HG02623 (cell line): ENCODE measurements around the gene TMEM88.
"Not testable (repeated sequence)": the region's sequence is repeated elsewhere in the genome, so short reads cannot be mapped to it uniquely, and the experiment has no call there.

ENCODE experiments used
- ATAC-seq: cut with Tn5 transposase; IDR thresholded peaks from one replicate; pipeline ENCODE4 v1.9.1; 2021; ENCODE audit warnings: moderate library complexity; ENCODE audit not compliant: unreplicated experiment

TMEM88 gene

GRCh38 chr17:7854851-7855659, at the start of gene TMEM88:
Gene TMEM88 (plus strand): TSS chr17:7855066. CDS start chr17:7855075, 9 bp downstream.
- no peak for ATAC-seq

GRCh38 chr17:7806587-7806986, 48.3 kb upstream of the TMEM88 start:
- ATAC-seq: no peak

GRCh38 chr17:7807206-7807605, 47.7 kb upstream of the TMEM88 start:
- ATAC-seq: no peak

GRCh38 chr17:7809086-7809790, 45.6 kb upstream of the TMEM88 start:
- no peak for ATAC-seq

- not testable (repeated sequence) for ATAC-seq
Observed at GRCh38 chr17:7809791-7810343, 45.0 kb upstream of the TMEM88 start.

- no peak for ATAC-seq
Observed at GRCh38 chr17:7811251-7811650, 43.6 kb upstream of the TMEM88 start.

- no peak for ATAC-seq
Observed at GRCh38 chr17:7814969-7815368, 39.9 kb upstream of the TMEM88 start.

- ATAC-seq: no peak
Observed at GRCh38 chr17:7816926-7817642, 37.8 kb upstream of the TMEM88 start.

- ATAC-seq: no peak
Observed at GRCh38 chr17:7817643-7817964, 37.3 kb upstream of the TMEM88 start.

- no peak for ATAC-seq
Observed at GRCh38 chr17:7818026-7818425, 36.8 kb upstream of the TMEM88 start.

GRCh38 chr17:7818746-7819645, 35.9 kb upstream of the TMEM88 start:
- ATAC-seq: no peak

- ATAC-seq: no peak
Observed at GRCh38 chr17:7820231-7820630, 34.6 kb upstream of the TMEM88 start.

- no peak for ATAC-seq
Observed at GRCh38 chr17:7822126-7822525, 32.7 kb upstream of the TMEM88 start.

GRCh38 chr17:7823581-7824001, 31.3 kb upstream of the TMEM88 start:
- ATAC-seq: no peak

- no peak for ATAC-seq
Observed at GRCh38 chr17:7824021-7824924, 30.6 kb upstream of the TMEM88 start.

GRCh38 chr17:7825206-7825990, 29.5 kb upstream of the TMEM88 start:
- ATAC-seq: no peak

GRCh38 chr17:7830616-7831015, 24.2 kb upstream of the TMEM88 start:
- no peak for ATAC-seq

GRCh38 chr17:7831233-7831632, 23.6 kb upstream of the TMEM88 start:
- ATAC-seq: no peak

- no peak for ATAC-seq
Observed at GRCh38 chr17:7832431-7832830, 22.4 kb upstream of the TMEM88 start.
